AG04450 (cell line): ENCODE results near the gene SIM2. TPM values are rescaled to one million over a fixed set of nuclear protein-coding genes. Genes with fewer than 3 reads are reported as not detected.

Experiments
- CTCF ChIA-PET: fragments of 300-600, 350-600 bp; formaldehyde crosslinking; extraction: SDS; loops from one replicate; lab custom pipeline; 2022; ENCODE audit warnings: antibody characterized with exemption, inconsistent platforms; lab: Charles Lee
- POLR2A ChIA-PET: fragments of 350-600 bp; formaldehyde crosslinking; extraction: SDS; loops from one replicate; lab custom pipeline; 2021; ENCODE audit warnings: antibody characterized with exemption, inconsistent platforms; lab: Yijun Ruan, JAX
- DNase-seq: peaks from one replicate; pipeline ENCODE4 v3.0.0-alpha.2; 2011; ENCODE audit warnings: low read depth, low spot score
- H3K27ac ChIP-seq: one replicate; pipeline ENCODE4 v1.5.1; 2012; ENCODE audit warnings: low read depth, low read length, control low read depth
- H3K27me3 ChIP-seq: one replicate; pipeline ENCODE4 v1.6.0; 2012; ENCODE audit warnings: low read length; ENCODE audit not compliant: control insufficient read depth, insufficient read depth
- H3K4me3 ChIP-seq: 2 replicates; pipeline ENCODE4 v1.5.1; 2011; ENCODE audit warnings: mild to moderate bottlenecking, low read depth, low read length, control low read depth
- H3K9me3 ChIP-seq: 2 replicates; pipeline ENCODE4 v1.5.1; 2012; ENCODE audit warnings: low read length; ENCODE audit not compliant: control insufficient read depth, insufficient read depth
- polyA plus RNA-seq: library from polyadenylated mRNA; depleted of rRNA; stranded (reverse); fragments of >200 nt; gene quantifications from 2 replicates; pipeline ENCODE4 v1.2.3, GENCODE V29; 2011
- TF ChIP-seq, protein P1 (sequence below): IDR thresholded peaks from 2 replicates; pipeline ENCODE4 v1.5.1; 2011; ENCODE audit warnings: low read depth, low read length, control low read depth, inconsistent platforms

The SIM2 gene
- polyA plus RNA-seq, 1 experiment: 0.46 TPM

DNA sequence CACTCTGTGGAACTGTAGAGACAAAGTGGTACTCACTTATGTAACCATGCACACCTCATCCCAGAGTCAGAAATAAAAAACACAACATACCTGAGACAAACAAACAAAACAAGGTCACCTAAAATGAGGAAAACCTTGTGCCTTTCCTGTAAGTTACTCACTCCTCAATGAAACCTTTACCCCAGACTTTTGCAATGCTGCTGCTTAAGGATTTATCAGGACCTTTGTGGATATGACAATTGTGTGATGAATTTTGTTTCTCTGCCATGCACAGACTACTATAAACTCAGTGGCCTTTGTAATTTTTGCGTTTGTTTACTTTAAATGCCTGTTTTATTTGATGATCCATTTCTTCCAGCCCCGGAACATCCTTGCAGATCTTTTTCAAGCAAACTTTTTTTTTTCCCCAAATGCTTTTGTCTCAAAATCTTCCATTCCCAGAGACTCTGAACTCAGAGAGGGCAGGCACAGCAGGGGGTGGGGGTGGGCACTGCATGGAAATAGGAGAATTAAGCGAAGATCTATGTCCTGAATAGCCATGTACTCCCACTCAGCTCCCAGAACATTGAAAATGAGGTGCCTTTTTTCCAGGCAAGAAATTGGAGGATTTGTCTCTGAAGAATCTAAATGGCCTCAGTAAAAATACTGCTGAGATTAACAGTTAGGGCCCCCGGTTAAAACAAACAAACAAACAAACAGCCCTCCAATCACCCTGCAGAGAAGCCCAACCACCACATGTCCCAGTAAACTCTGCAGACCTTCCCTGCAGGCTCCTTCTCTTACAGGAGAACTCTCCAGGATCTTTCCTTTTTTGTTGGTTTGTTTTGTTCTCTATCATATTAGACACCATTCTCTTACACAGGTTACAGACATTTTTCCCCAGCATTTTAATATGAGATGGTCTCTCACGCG, 22.6 kb upstream of the SIM2 start:
- Histone ChIP-seq H3K9me3 (peaks cover 4% of the 10 kb centered on the region; the same call in 1 of the 2 replicates), H3K27me3 (peaks cover 25% of the 10 kb centered on the region), H3K4me3 (no peak overlapping the region), H3K27ac (no peak overlapping the region)
- ChIA-PET POLR2A (no interaction called here), CTCF (no interaction called here)
- TF ChIP-seq, protein P1, sequence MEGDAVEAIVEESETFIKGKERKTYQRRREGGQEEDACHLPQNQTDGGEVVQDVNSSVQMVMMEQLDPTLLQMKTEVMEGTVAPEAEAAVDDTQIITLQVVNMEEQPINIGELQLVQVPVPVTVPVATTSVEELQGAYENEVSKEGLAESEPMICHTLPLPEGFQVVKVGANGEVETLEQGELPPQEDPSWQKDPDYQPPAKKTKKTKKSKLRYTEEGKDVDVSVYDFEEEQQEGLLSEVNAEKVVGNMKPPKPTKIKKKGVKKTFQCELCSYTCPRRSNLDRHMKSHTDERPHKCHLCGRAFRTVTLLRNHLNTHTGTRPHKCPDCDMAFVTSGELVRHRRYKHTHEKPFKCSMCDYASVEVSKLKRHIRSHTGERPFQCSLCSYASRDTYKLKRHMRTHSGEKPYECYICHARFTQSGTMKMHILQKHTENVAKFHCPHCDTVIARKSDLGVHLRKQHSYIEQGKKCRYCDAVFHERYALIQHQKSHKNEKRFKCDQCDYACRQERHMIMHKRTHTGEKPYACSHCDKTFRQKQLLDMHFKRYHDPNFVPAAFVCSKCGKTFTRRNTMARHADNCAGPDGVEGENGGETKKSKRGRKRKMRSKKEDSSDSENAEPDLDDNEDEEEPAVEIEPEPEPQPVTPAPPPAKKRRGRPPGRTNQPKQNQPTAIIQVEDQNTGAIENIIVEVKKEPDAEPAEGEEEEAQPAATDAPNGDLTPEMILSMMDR: no peak
- DNase-seq: no peak

DNA sequence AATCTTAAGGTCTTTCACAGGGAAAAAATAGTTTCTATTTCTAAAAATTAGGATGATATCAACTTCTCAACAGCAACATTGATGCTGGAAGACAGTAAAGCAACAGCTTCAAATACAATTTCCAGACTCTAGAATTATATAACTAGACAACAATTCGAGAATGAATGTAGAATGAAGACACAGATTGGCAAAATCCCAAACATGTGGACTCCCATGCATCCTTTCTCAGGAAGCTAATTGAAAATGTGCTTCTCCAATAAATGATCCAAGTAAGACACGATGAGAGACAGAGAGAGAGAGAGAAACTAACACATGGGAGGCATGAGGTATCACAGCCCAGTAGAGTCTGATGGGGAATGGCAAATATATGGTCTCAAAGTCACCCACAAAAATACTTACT, 21.5 kb upstream of the SIM2 start:
- ChIA-PET POLR2A (no interaction called here), CTCF (no interaction called here)
- Histone ChIP-seq H3K27me3 (peaks cover 25% of the 10 kb centered on the region), H3K9me3 (peaks cover 8% of the 10 kb centered on the region; the same call in 1 of the 2 replicates), H3K27ac (no peak overlapping the region), H3K4me3 (no peak overlapping the region)
- no peak for DNase-seq
- TF ChIP-seq, protein P1: no peak

- Histone ChIP-seq H3K9me3 (peaks cover 8% of the 10 kb centered on the region; the same call in 1 of the 2 replicates), H3K27me3 (peaks cover 28% of the 10 kb centered on the region), H3K27ac (no peak overlapping the region), H3K4me3 (no peak overlapping the region)
- CTCF ChIA-PET: no interaction called here
- DNase-seq: no peak
- TF ChIP-seq, protein P1: no peak
- POLR2A ChIA-PET: no interaction called here
Observed at GRCh38 chr21:36678538-36678937, 20.4 kb upstream of the SIM2 start.

DNA sequence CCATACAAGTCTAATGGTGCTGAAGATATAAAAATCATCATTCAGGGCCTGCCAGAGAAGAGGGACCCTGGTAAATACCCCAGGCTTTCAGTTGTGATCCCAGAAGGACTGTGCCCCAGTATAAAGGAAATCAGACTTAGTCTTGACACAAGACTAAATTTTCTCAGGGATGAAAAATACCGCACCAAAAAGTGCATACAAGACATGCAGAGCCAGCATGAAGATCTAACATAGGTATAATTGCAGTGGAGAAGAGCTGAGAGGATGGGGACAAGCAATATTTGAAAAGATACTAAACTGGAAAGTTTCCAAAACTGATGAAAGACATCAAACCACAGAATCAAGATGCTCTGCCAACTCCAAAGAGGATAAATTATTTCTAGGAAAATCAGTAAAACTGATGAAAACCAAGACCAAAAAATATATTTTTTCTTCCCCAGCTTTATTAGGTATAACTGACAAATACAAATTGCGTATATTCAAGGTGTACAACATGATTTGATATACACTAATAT, 17.7 kb upstream of the SIM2 start:
- H3K9me3 ChIP-seq: peaks cover 8% of the 10 kb centered on the region; the same call in 1 of the 2 replicates
- ChIA-PET POLR2A (no interaction called here), CTCF (no interaction called here)
- DNase-seq: no peak
- H3K4me3 ChIP-seq: no peak overlapping the region
- peaks cover 33% of the 10 kb centered on the region for H3K27me3 ChIP-seq
- TF ChIP-seq, protein P1: no peak
- H3K27ac ChIP-seq: no peak overlapping the region
